A172 (cell line): ENCODE measurements around the gene TRMT2A. TPM values are rescaled to one million over a fixed set of nuclear protein-coding genes. Genes with fewer than 3 reads are reported as not detected.
A peak's percentile ranks its signal among the peaks of the same experiment; 100 is the strongest.

Source experiments
- DNase-seq: peaks from one replicate; pipeline ENCODE4 v3.0.0-alpha.2; 2015; ENCODE audit warnings: low spot score
- total RNA-seq: library from RNA; depleted of rRNA; stranded (reverse); fragments of >200 nt; shearing (Covaris generic); gene quantifications from 2 replicates; pipeline ENCODE4 v1.2.3, GENCODE V29; 2014

TRMT2A gene
- total RNA-seq, 1 experiment from 2014 or later: 31.1 TPM

GRCh38 chr22:20117633-20118299 is 740 bp upstream of the TRMT2A start:
- DNase-seq: no peak

- no peak for DNase-seq
Measured at GRCh38 chr22:20116376-20116950, 563 bp downstream of the TRMT2A start.

- DNase-seq: no peak
Measured at GRCh38 chr22:20115691-20116375, 1.2 kb downstream of the TRMT2A start, which contains the start of gene RANBP1. TSS of gene RANBP1 (plus strand) at chr22:20116104. CDS start at chr22:20116185, 81 bp downstream.

GRCh38 chr22:20114506-20115475 is 2.2 kb downstream of the TRMT2A start:
- DNase-seq: no peak

GRCh38 chr22:20113551-20114310 is 3.3 kb downstream of the TRMT2A start:
- DNase-seq: no peak

GRCh38 chr22:20112623-20113511 is 4.2 kb downstream of the TRMT2A start:
- no peak for DNase-seq

- DNase-seq: no peak
Measured at GRCh38 chr22:20111689-20112622, 5.1 kb downstream of the TRMT2A start.

GRCh38 chr22:20111045-20111688 is 5.9 kb downstream of the TRMT2A start:
- DNase-seq: peak; percentile 10

GRCh38 chr22:20110359-20110985 is 6.6 kb downstream of the TRMT2A start:
- no peak for DNase-seq

- no peak for DNase-seq
Measured at GRCh38 chr22:20109411-20110358, 7.3 kb downstream of the TRMT2A start.

GRCh38 chr22:20108757-20109230 is 8.2 kb downstream of the TRMT2A start:
- no peak for DNase-seq

- no peak for DNase-seq
Measured at GRCh38 chr22:20107951-20108756, 8.9 kb downstream of the TRMT2A start.

GRCh38 chr22:20107471-20107901 is 9.5 kb downstream of the TRMT2A start:
- DNase-seq: no peak

- no peak for DNase-seq
Measured at GRCh38 chr22:20106849-20107237, 10.2 kb downstream of the TRMT2A start.

GRCh38 chr22:20106205-20106848 is 10.7 kb downstream of the TRMT2A start:
- no peak for DNase-seq
